GM19397 (cell line): ENCODE results near the gene STRBP.

Experiments used
- ATAC-seq: cut with Tn5 transposase; IDR thresholded peaks from one replicate; pipeline ENCODE4 v1.9.1; 2021; ENCODE audit warnings: mild to moderate bottlenecking, moderate library complexity; ENCODE audit not compliant: unreplicated experiment

The STRBP gene

DNA sequence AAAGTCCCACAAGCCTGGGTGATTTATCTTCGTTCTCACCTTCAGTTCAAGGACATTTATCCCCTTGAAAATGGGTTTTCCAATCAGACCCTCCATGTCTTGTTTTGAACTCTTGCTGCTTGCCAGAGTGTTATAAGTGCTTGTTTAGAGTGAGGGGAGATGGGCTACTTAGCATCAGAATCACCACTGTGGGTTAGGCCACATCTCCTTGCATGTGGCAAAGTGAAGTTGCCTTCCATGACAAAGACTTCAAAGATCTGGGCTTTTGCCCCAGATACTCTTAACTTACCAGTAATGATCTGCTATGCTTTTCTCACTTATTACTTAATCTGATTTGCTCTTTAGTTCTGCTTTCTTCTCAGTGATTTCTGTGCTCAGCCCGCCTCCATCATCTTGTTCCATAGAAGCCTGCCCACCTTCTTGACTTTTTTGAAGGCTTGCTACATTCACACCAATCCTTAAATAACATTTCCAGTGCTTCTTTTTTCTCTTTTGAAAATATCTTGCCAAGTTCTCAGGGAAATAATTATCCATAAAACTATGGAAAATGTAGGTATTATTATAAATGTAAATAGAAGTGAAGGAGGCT is 195.9 kb downstream of the STRBP start:
- ATAC-seq: no peak
